PC-3 (cell line): ENCODE results near the gene NYAP2. TPM values are rescaled to one million over a fixed set of nuclear protein-coding genes. Genes with fewer than 3 reads are reported as not detected.

Experiments used
- ATAC-seq: fragments of 200-7000 bp; cut with Tn5 transposase; 2 replicates; pipeline ENCODE4 v1.9.1; 2020; ENCODE audit warnings: mild to moderate bottlenecking, moderate library complexity
- BruUV-seq: library from RNA; stranded (reverse); fragments of 400-500 nt; replicated peaks from 2 replicates; lab custom pipeline; 2021; lab: Mats Ljungman, UMichigan
- CTCF ChIA-PET: fragments of 300-600 bp; sonication (Branson Sonifier 250); formaldehyde crosslinking; loops from one replicate; lab custom pipeline; 2022; ENCODE audit warnings: antibody characterized with exemption; lab: Charles Lee
- POLR2A ChIA-PET: fragments of 300-600 bp; sonication (Branson Sonifier 250); formaldehyde crosslinking; loops from one replicate; lab custom pipeline; 2022; ENCODE audit warnings: antibody characterized with exemption; ENCODE audit not compliant: unreplicated experiment; lab: Charles Lee
- DNase-seq: peaks from one replicate; pipeline ENCODE4 v3.0.0-alpha.2; 2015
- H2AFZ ChIP-seq: fragments of 300-600 bp; sonication (generic); 2 replicates; pipeline ENCODE4 v1.6.0; 2016; ENCODE audit warnings: antibody characterized with exemption, low read length
- H3F3A ChIP-seq: fragments of 300-600 bp; sonication (generic); one replicate; pipeline ENCODE4 v1.6.0; 2017; ENCODE audit warnings: antibody characterized with exemption, low read length, control low read depth, mild to moderate bottlenecking; ENCODE audit not compliant: unreplicated experiment
- H3K27ac ChIP-seq: fragments of 300-600 bp; sonication (generic); 2 replicates; pipeline ENCODE4 v1.5.1; 2016; ENCODE audit warnings: mild to moderate bottlenecking, low read length
- H3K27me3 ChIP-seq: fragments of 300-600 bp; sonication (generic); 2 replicates; pipeline ENCODE4 v1.6.1; 2016; ENCODE audit warnings: low read length, mixed read lengths
- H3K36me3 ChIP-seq: fragments of 300-600 bp; sonication (generic); 2 replicates; pipeline ENCODE4 v1.6.1; 2016; ENCODE audit warnings: low read depth, mixed run types, low read length, mixed read lengths
- H3K4me1 ChIP-seq: fragments of 300-600 bp; sonication (generic); 2 replicates; pipeline ENCODE4 v1.5.1; 2016; ENCODE audit warnings: low read length; ENCODE audit not compliant: insufficient read depth
- H3K4me2 ChIP-seq: fragments of 300-600 bp; sonication (generic); 2 replicates; pipeline ENCODE4 v1.6.0; 2016; ENCODE audit warnings: low read length
- H3K4me3 ChIP-seq: fragments of 300-600 bp; sonication (generic); 2 replicates; pipeline ENCODE4 v1.5.1; 2016; ENCODE audit warnings: mild to moderate bottlenecking, low read length, mixed read lengths
- H3K79me2 ChIP-seq: fragments of 300-600 bp; sonication (generic); 2 replicates; pipeline ENCODE4 v1.6.1; 2017; ENCODE audit warnings: low read length, mixed read lengths
- H3K9ac ChIP-seq: fragments of 300-600 bp; sonication (generic); 2 replicates; pipeline ENCODE4 v1.6.0; 2016; ENCODE audit warnings: mild to moderate bottlenecking, low read length
- H3K9me2 ChIP-seq: fragments of 300-600 bp; sonication (generic); replicated peaks from 2 replicates; pipeline ENCODE4 v1.6.1; 2016; ENCODE audit warnings: mixed run types, low read length, mixed read lengths
- H3K9me3 ChIP-seq: fragments of 300-600 bp; sonication (generic); 2 replicates; pipeline ENCODE4 v1.6.1; 2016; ENCODE audit warnings: low read length, mixed read lengths
- H4K20me1 ChIP-seq: fragments of 300-600 bp; sonication (generic); 2 replicates; pipeline ENCODE4 v1.6.1; 2016; ENCODE audit warnings: low read length, mixed read lengths
- EZH2 ChIP-seq: fragments of 300-600 bp; sonication (generic); IDR thresholded peaks from one replicate; pipeline ENCODE4 v1.6.1; 2017; ENCODE audit warnings: antibody characterized with exemption, mild to moderate bottlenecking, low read length; ENCODE audit not compliant: unreplicated experiment
- EZH2phosphoT487 ChIP-seq: fragments of 300-600 bp; sonication (generic); IDR thresholded peaks from 2 replicates; pipeline ENCODE4 v1.6.1; 2018; ENCODE audit warnings: mild to moderate bottlenecking, antibody characterized with exemption, low read length, borderline replicate concordance
- intact Hi-C: fragments of 100-400 bp; cut with micrococcal nuclease; formaldehyde crosslinking; loops from 2 replicates; pipeline ENCODE4 v1.9.0; 2023
- total RNA-seq: library from RNA; depleted of rRNA; stranded (reverse); fragments of >200 nt; gene quantifications from 2 replicates; pipeline ENCODE4 v1.2.3, GENCODE V29; 2014
- TF ChIP-seq, protein P1 (sequence below): fragments of 300-600 bp; sonication (generic); conservative IDR thresholded peaks from 2 replicates; pipeline ENCODE4 v1.5.1; 2017; ENCODE audit warnings: antibody characterized with exemption, low read depth, mild to moderate bottlenecking, low read length

Gene NYAP2
- total RNA-seq, 1 experiment from 2014 or later = not detected

DNA sequence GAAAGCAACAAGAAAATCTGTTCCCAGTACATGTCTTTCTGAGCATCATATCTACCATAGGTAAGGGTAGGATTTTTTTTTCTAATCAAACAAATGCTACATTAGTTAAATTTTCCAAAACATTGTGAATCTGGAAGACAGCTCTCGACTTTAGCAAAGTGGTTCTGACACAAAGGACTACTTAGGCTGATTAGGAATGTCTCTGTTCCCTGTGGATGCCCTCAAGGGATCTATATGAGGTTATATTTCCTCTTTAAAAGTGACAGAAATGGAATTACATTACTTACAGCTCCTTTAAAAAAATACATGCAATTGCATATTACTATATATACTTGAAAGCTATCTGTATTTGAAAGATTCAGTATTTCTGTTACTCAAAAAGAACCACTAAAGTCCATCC, 15.4 kb downstream of the NYAP2 start:
- CTCF ChIA-PET = no interaction called here
- Histone ChIP-seq H3K9me2 (no peaks in the 10 kb centered on the region), H3K4me1 (no peaks in the 10 kb centered on the region), H3K9ac (no peak overlapping the region), H2AFZ (no peak overlapping the region), H3K79me2 (no peaks in the 10 kb centered on the region), H3F3A (no peaks in the 10 kb centered on the region), H3K4me3 (no peak overlapping the region), H3K9me3 (no peaks in the 10 kb centered on the region), H4K20me1 (no peaks in the 10 kb centered on the region), H3K36me3 (no peaks in the 10 kb centered on the region), H3K4me2 (no peak overlapping the region), H3K27ac (no peak overlapping the region), H3K27me3 (peaks cover 16% of the 10 kb centered on the region; the same call in 1 of the 2 replicates)
- no peak for DNase-seq
- no peak for ATAC-seq
- intact Hi-C loops = loop anchor here (10.0 kb wide), 1 partner anchor 290 kb away; no protein-coding TSS in a partner anchor
- POLR2A ChIA-PET = interaction anchor here (0.7 kb wide), 1 partner anchor 174 kb away, joined by 5 read pairs; no protein-coding TSS in a partner anchor
- TF ChIP-seq, protein P1, sequence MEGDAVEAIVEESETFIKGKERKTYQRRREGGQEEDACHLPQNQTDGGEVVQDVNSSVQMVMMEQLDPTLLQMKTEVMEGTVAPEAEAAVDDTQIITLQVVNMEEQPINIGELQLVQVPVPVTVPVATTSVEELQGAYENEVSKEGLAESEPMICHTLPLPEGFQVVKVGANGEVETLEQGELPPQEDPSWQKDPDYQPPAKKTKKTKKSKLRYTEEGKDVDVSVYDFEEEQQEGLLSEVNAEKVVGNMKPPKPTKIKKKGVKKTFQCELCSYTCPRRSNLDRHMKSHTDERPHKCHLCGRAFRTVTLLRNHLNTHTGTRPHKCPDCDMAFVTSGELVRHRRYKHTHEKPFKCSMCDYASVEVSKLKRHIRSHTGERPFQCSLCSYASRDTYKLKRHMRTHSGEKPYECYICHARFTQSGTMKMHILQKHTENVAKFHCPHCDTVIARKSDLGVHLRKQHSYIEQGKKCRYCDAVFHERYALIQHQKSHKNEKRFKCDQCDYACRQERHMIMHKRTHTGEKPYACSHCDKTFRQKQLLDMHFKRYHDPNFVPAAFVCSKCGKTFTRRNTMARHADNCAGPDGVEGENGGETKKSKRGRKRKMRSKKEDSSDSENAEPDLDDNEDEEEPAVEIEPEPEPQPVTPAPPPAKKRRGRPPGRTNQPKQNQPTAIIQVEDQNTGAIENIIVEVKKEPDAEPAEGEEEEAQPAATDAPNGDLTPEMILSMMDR = no peak
- TF ChIP-seq EZH2phosphoT487 (no peak), EZH2 (no peak)
- BruUV-seq = no TSS peak

DNA sequence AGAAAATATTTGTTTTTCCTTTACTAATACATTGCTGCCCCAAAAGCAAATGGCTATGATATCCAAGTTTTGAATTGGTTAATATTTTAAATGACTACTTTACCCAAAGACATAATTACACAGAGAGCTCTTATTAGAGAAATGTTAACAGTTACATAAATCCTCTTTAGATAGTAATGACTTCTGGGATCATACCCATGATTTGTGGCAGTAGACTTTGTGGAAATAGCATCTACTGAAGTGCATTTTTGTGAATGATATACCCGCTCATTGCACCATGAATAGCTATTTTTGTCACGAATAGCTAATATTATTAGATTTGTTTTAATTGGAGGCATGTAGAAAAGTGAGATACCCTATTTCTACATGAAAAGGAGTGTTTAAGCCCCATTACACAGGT, 15.8 kb downstream of the NYAP2 start:
- POLR2A ChIA-PET = interaction anchor here (0.7 kb wide), 1 partner anchor 173 kb away, joined by 5 read pairs; no protein-coding TSS in a partner anchor
- H3K4me1 ChIP-seq = no peaks in the 10 kb centered on the region
- ATAC-seq (no peak), DNase-seq (no peak)
- peaks cover 16% of the 10 kb centered on the region; the same call in 1 of the 2 replicates for H3K27me3 ChIP-seq
- no peaks in the 10 kb centered on the region for H3F3A ChIP-seq
- no peak overlapping the region for H3K9ac ChIP-seq
- no peak overlapping the region for H3K27ac ChIP-seq
- no TSS peak for BruUV-seq
- H3K9me2 ChIP-seq = no peaks in the 10 kb centered on the region
- no peaks in the 10 kb centered on the region for H3K36me3 ChIP-seq
- no peaks in the 10 kb centered on the region for H4K20me1 ChIP-seq
- TF ChIP-seq, protein P1 = no peak
- TF ChIP-seq EZH2 (no peak), EZH2phosphoT487 (no peak)
- H3K9me3 ChIP-seq = no peaks in the 10 kb centered on the region
- intact Hi-C loops = loop anchor here (10.0 kb wide), 1 partner anchor 291 kb away; no protein-coding TSS in a partner anchor
- no peak overlapping the region for H3K4me2 ChIP-seq
- no peaks in the 10 kb centered on the region for H3K79me2 ChIP-seq
- H3K4me3 ChIP-seq = no peak overlapping the region
- CTCF ChIA-PET = no interaction called here
- H2AFZ ChIP-seq = no peak overlapping the region

DNA sequence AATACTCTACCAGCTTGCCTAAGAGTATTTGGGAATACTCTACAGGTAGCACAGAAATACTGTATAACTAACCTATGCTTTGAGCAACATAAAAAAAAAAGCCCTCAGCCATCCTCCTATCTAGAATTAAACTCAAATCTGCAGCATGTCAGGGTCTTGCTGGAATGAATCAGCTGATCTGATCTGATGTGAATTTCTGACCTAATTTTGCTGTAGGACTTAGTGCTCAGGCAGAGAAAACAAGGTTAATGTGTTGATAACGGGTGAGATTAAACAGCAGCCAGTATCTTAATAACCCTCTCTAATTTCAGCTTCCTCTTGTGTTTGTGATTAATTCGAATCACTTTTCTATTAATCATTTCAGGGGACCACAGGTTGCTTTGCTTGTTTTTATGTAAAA, 16.3 kb downstream of the NYAP2 start:
- CTCF ChIA-PET = no interaction called here
- POLR2A ChIA-PET = no interaction called here
- Histone ChIP-seq H3K4me2 (no peak overlapping the region), H3K79me2 (no peaks in the 10 kb centered on the region), H3K4me3 (no peak overlapping the region), H3K27ac (no peak overlapping the region), H3K27me3 (peaks cover 13% of the 10 kb centered on the region; the same call in 1 of the 2 replicates), H3K9me2 (no peaks in the 10 kb centered on the region), H3K9ac (no peak overlapping the region), H4K20me1 (no peaks in the 10 kb centered on the region), H3K9me3 (no peaks in the 10 kb centered on the region), H3K36me3 (no peaks in the 10 kb centered on the region), H3K4me1 (no peaks in the 10 kb centered on the region), H3F3A (no peaks in the 10 kb centered on the region), H2AFZ (no peak overlapping the region)
- intact Hi-C loops = loop anchor here (10.0 kb wide), 1 partner anchor 291 kb away; no protein-coding TSS in a partner anchor
- ATAC-seq (no peak), DNase-seq (no peak)
- TF ChIP-seq EZH2phosphoT487 = no peak
- TF ChIP-seq EZH2 = no peak
- TF ChIP-seq, protein P1 = no peak
- BruUV-seq = no TSS peak
